ENCODE results near the gene ELK3. TPM values are rescaled to one million over a fixed set of nuclear protein-coding genes. Genes with fewer than 3 reads are reported as not detected.

The ELK3 gene
- 10 to 100 TPM; 17.1 to 18.1 TPM for total RNA-seq
- 20.7 TPM for polyA plus RNA-seq (2013, experiment 1 of 2)
- polyA plus RNA-seq (2013, experiment 2 of 2) = 26.6 TPM
- long read RNA-seq, experiment 1, full-length matches to known transcripts = 4 of 8 reads
- long read RNA-seq, experiment 1, partial matches to known transcripts = 2 of 8 reads
- long read RNA-seq, experiment 1, other reads (novel, unspliced or antisense) = 2 of 8 reads
- long read RNA-seq, experiment 2, full-length matches to known transcripts = 50 of 59 reads
- long read RNA-seq, experiment 2, partial matches to known transcripts = 1 of 59 reads
- long read RNA-seq, experiment 2, other reads (novel, unspliced or antisense) = 8 of 59 reads
- long read RNA-seq, experiment 3, full-length matches to known transcripts = 23 of 29 reads
- long read RNA-seq, experiment 3, partial matches to known transcripts = 3 of 29 reads
- long read RNA-seq, experiment 3, other reads (novel, unspliced or antisense) = 3 of 29 reads
- long read RNA-seq, experiment 4, full-length matches to known transcripts = 3 of 3 reads
- long read RNA-seq, experiment 4, partial matches to known transcripts = 0 of 3 reads
- long read RNA-seq, experiment 4, other reads (novel, unspliced or antisense) = 0 of 3 reads

DNA sequence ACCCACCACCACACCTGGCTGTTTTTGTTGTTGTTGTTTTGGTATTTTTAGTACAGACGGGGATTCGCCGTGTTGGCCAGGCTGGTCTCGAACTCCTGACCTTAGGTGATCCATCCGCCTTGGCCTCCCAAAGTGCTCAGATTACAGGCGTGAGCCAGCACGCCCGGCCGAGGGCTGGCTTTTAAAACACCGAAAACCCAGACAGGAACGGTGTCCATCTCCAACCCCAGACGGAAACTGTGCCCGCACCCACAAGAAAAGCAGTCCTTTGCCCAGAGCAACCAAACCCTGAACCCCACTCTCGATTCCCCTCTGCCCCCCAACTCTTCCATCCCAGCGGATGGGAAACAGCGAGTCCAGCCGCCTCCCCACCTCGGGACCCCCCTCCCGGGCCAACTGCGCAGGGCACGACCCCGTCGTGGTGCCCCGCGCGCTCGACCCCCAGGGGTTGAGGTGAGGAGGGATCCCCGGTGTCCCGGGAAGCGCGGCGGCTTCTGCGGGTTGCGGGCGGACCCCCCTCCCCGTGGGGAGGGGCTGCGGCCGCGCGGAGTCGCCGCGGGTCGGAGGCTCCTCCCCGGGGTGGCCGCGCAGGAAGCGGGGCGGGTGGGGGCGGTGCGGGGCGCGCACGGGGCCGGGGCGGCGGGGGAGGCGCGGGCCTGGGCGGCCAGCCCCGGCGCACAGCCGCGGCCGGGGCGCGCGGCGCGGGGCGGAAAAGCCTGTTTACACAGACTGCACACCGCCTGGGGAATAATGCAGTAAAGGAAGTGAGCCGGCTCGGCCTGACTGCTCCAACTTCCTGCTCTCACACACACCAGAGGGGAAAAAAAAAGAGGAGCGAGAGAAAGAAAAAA is at the start of gene ELK3:
ELK3 (plus strand) TSS at position 651 of the 851 bp plus-strand sequence.
- H3K4me1 Mint-ChIP-seq = peaks cover 7% of the 10 kb centered on the region
- DNase-seq = peak; percentile 85
- Histone ChIP-seq H3K36me3 (ENCODE audit: control insufficient read depth, insufficient read depth, low read length) (no peaks in the 10 kb centered on the region), H3K9ac (ENCODE audit: extremely low read depth, low read length, poor library complexity, severe bottlenecking) (peak within 1 kb of the TSS; percentile 57), H3K4me1 (ENCODE audit: control insufficient read depth, insufficient read depth, low read length) (no peaks in the 10 kb centered on the region), H3K27me3 (ENCODE audit: control insufficient read depth, insufficient read depth, low read length, poor library complexity, severe bottlenecking) (no peaks in the 10 kb centered on the region), H3K27ac (ENCODE audit: low read depth, low read length) (peak within 1 kb of the TSS; percentile 73), H3K4me3 (ENCODE audit: low read length) (peak within 1 kb of the TSS; percentile 96), H3K9me3 (ENCODE audit: control insufficient read depth, low read length) (no peaks in the 10 kb centered on the region)
- no peaks in the 10 kb centered on the region for H3K27me3 Mint-ChIP-seq (ENCODE audit: insufficient read depth)
- 9 to 15% methylated on average over 16 to 68 of the region's 75 CpGs for WGBS, 2 experiments (ENCODE audit: insufficient coverage in 1 of 2, insufficient read length in 1 of 2)
- no peaks in the 10 kb centered on the region for H3K9me3 Mint-ChIP-seq
- peak within 1 kb of the TSS; percentile 89 for H3K4me3 Mint-ChIP-seq
- H3K36me3 Mint-ChIP-seq (ENCODE audit: low read depth) = no peaks in the 10 kb centered on the region
- no peak for TF ChIP-seq CTCF (conservative IDR thresholded peaks at IDR 0.05)
- peak within 1 kb of the TSS; percentile 93 for H3K27ac Mint-ChIP-seq

- no peak overlapping the region for H3K4me3 ChIP-seq (ENCODE audit: low read length)
- no peaks in the 10 kb centered on the region for H3K36me3 ChIP-seq (ENCODE audit: control insufficient read depth, insufficient read depth, low read length)
- H3K4me1 Mint-ChIP-seq = peaks cover 7% of the 10 kb centered on the region
- H3K27me3 ChIP-seq (ENCODE audit: control insufficient read depth, insufficient read depth, low read length, poor library complexity, severe bottlenecking) = no peaks in the 10 kb centered on the region
- H3K27me3 Mint-ChIP-seq (ENCODE audit: insufficient read depth) = no peaks in the 10 kb centered on the region
- H3K36me3 Mint-ChIP-seq (ENCODE audit: low read depth) = no peaks in the 10 kb centered on the region
- no peak overlapping the region for H3K9ac ChIP-seq (ENCODE audit: extremely low read depth, low read length, poor library complexity, severe bottlenecking)
- no peak for DNase-seq
- H3K4me1 ChIP-seq (ENCODE audit: control insufficient read depth, insufficient read depth, low read length) = no peaks in the 10 kb centered on the region
- no peak for TF ChIP-seq CTCF (conservative IDR thresholded peaks at IDR 0.05)
- WGBS, 2 experiments (ENCODE audit: insufficient coverage in 1 of 2, insufficient read length in 1 of 2) = 100% methylated on average over 2 of the region's 2 CpGs; no CpG with 5 or more reads in 1 of the 2 experiments
- H3K4me3 Mint-ChIP-seq = no peak overlapping the region
- H3K27ac ChIP-seq (ENCODE audit: low read depth, low read length) = no peak overlapping the region
- H3K9me3 Mint-ChIP-seq = no peaks in the 10 kb centered on the region
- H3K27ac Mint-ChIP-seq = no peak overlapping the region
- no peaks in the 10 kb centered on the region for H3K9me3 ChIP-seq (ENCODE audit: control insufficient read depth, low read length)
These were observed 47.4 kb upstream of the ELK3 start for GRCh38 chr12:96146747-96147146.

- WGBS, 2 experiments (ENCODE audit: insufficient coverage in 1 of 2, insufficient read length in 1 of 2) = 46 to 72% methylated on average over 3 to 5 of the region's 5 CpGs
- H3K4me1 Mint-ChIP-seq = peaks cover 5% of the 10 kb centered on the region
- H3K9ac ChIP-seq (ENCODE audit: extremely low read depth, low read length, poor library complexity, severe bottlenecking) = no peak overlapping the region
- no peak for DNase-seq
- no peaks in the 10 kb centered on the region for H3K4me1 ChIP-seq (ENCODE audit: control insufficient read depth, insufficient read depth, low read length)
- H3K9me3 Mint-ChIP-seq = no peaks in the 10 kb centered on the region
- H3K27ac Mint-ChIP-seq = peak overlapping the region; percentile 81
- H3K36me3 ChIP-seq (ENCODE audit: control insufficient read depth, insufficient read depth, low read length) = no peaks in the 10 kb centered on the region
- no peaks in the 10 kb centered on the region for H3K36me3 Mint-ChIP-seq (ENCODE audit: low read depth)
- TF ChIP-seq CTCF (conservative IDR thresholded peaks at IDR 0.05) = no peak
- H3K4me3 ChIP-seq (ENCODE audit: low read length) = no peak overlapping the region
- H3K27me3 Mint-ChIP-seq (ENCODE audit: insufficient read depth) = no peaks in the 10 kb centered on the region
- H3K9me3 ChIP-seq (ENCODE audit: control insufficient read depth, low read length) = no peaks in the 10 kb centered on the region
- H3K27ac ChIP-seq (ENCODE audit: low read depth, low read length) = no peak overlapping the region
- H3K4me3 Mint-ChIP-seq = no peak overlapping the region
- no peaks in the 10 kb centered on the region for H3K27me3 ChIP-seq (ENCODE audit: control insufficient read depth, insufficient read depth, low read length, poor library complexity, severe bottlenecking)
These were observed 43.7 kb upstream of the ELK3 start for GRCh38 chr12:96150442-96150841.

Data from endodermal cell (in vitro differentiated cells).